ENCODE measurements around the gene RAPGEF1. TPM values are rescaled to one million over a fixed set of nuclear protein-coding genes. Genes with fewer than 3 reads are reported as not detected.

RAPGEF1 gene
- total and polyA plus RNA-seq, 2 donors (not counting 3 experiments of a cell fraction or from before 2014, with no cell fraction given): 50.0 to 124 TPM

- H3K36me3 ChIP-seq (ENCODE audit: control insufficient read depth in 2 of 2, extremely low read depth in 1 of 2, insufficient read depth in 2 of 2, low read length in 2 of 2): no peaks in the 10 kb centered on the region
- no peaks in the 10 kb centered on the region for H3K9me1 ChIP-seq (replicated peaks; ENCODE audit: control insufficient read depth, extremely low read depth, insufficient read depth, low read length)
- no peaks in the 10 kb centered on the region for H3K4me1 ChIP-seq (ENCODE audit: control insufficient read depth, extremely low read depth, insufficient read depth, low read length)
- BruUV-seq (replicated peaks): no TSS peak
- H4K20me1 ChIP-seq (replicated peaks; ENCODE audit: control insufficient read depth, extremely low read depth, insufficient read depth, low read length): no peaks in the 10 kb centered on the region
- DNase-seq (ENCODE audit: low read depth, low spot score) (no peak), FAIRE-seq (no peak)
- TF ChIP-seq GATA2 (IDR thresholded peaks at IDR 0.05; ENCODE audit: insufficient read depth, insufficient read length, low read depth, low read length) (no peak), FOS (IDR thresholded peaks at IDR 0.05; ENCODE audit: borderline replicate concordance, insufficient read depth, low read length) (no peak), POLR2AphosphoS5 (IDR thresholded peaks at IDR 0.05; ENCODE audit: insufficient read depth, low read depth, low read length) (no peak), CTCF (IDR thresholded peaks at IDR 0.05; ENCODE audit: extremely low read depth in 1 of 2, insufficient read depth in 1 of 2, low read depth in 1 of 2, low read length in 2 of 2) (no peak), EZH2 (IDR thresholded peaks at IDR 0.05; ENCODE audit: borderline replicate concordance, low read depth, low read length, severe bottlenecking) (no peak)
- peaks cover 0 to 3% of the 10 kb centered on the region in 2 experiments for H3K27me3 ChIP-seq (ENCODE audit: control insufficient read depth in 2 of 2, insufficient read depth in 2 of 2, low read length in 2 of 2)
- ChIA-PET POLR2A (no interaction called here), CTCF (interaction anchor here (0.9 to 2.7 kb wide), 3 partner anchors 9 to 522 kb away, joined by 3 to 8 read pairs (median 3); no protein-coding TSS in a partner anchor)
- H3K27ac ChIP-seq (ENCODE audit: insufficient read depth, low read depth, low read length): no peak overlapping the region
- no peaks in the 10 kb centered on the region for H3K79me2 ChIP-seq (ENCODE audit: control insufficient read depth, insufficient read depth, low read length)
- dilution Hi-C loops (cut with MboI; ENCODE audit: extremely low pct_ligation_motif_present, low sequenced_read_pairs) (no loop called here), intact Hi-C loops (cut with micrococcal nuclease) (no loop called here)
- no peak overlapping the region for H3K4me3 ChIP-seq (replicated peaks in 1 of 3; ENCODE audit: insufficient read depth in 1 of 3, low read depth in 1 of 3, low read length in 3 of 3)
- H3K4me2 ChIP-seq (ENCODE audit: insufficient read depth, low read length): no peak overlapping the region
- no peak overlapping the region for H3K9ac ChIP-seq (replicated peaks; ENCODE audit: extremely low read depth, insufficient read depth, low read length)
- H3K9me3 ChIP-seq (replicated peaks; ENCODE audit: control insufficient read depth, insufficient read depth, low read length): no peaks in the 10 kb centered on the region
- H2AFZ ChIP-seq (ENCODE audit: low read depth, low read length): no peak overlapping the region
Observed at GRCh38 chr9:131752231-131752884, 12.5 kb upstream of the RAPGEF1 start.
